Measurements from ENCODE around the gene RPGRIP1L.

- no peak for TF ChIP-seq CTCF (IDR thresholded peaks at IDR 0.05)
- TF ChIP-seq POLR2A (IDR thresholded peaks at IDR 0.05) = no peak
Observed at GRCh38 chr16:53571763-53572162, 131.9 kb downstream of the RPGRIP1L start.
